ENCODE measurements around the gene PRC1. TPM values are rescaled to one million over a fixed set of nuclear protein-coding genes. Genes with fewer than 3 reads are reported as not detected.

PRC1 gene
- polyA plus RNA-seq, 1 donor (not counting 4 experiments of a cell fraction or from before 2014, with no cell fraction given) = 105 TPM

DNA sequence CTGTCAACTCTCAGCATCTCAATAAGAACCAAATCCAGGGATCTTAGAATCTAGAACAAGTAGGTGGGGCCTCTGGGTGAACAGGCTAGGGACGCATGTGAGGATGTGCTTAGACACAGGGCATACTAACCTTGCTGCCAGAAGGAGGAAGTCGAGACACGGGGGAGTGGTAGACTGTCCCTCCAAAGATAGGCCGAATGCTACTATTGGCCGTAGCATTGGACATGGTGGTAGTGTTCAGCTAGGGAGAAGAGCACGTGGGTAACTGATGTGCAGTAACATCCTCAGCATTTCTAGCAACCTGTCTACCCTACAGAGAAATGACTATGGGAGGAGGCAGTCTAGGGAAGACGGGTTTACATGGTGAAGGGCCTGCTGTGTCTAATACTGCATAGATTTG, 24.1 kb downstream of the PRC1 start:
- dilution Hi-C loops (cut with MboI; ENCODE audit: extremely low pct_ligation_motif_present, low sequenced_read_pairs) = no loop called here

GRCh38 chr15:90968434-90968833, 25.9 kb downstream of the PRC1 start:
- Histone ChIP-seq H3K9ac (ENCODE audit: control insufficient read depth, extremely low read depth, insufficient read depth, low read length) (no peak overlapping the region), H3K9me1 (ENCODE audit: control insufficient read depth, extremely low read depth, insufficient read depth, low read length) (no peaks in the 10 kb centered on the region), H3K4me3 (ENCODE audit: control insufficient read depth in 2 of 3, extremely low read depth in 1 of 3, insufficient read depth in 2 of 3, low read depth in 1 of 3, low read length in 3 of 3) (no peak overlapping the region), H3K9me3 (ENCODE audit: control insufficient read depth, low read depth, low read length) (no peaks in the 10 kb centered on the region), H3K27me3 (ENCODE audit: control insufficient read depth, extremely low read depth, insufficient read depth, low read length) (no peaks in the 10 kb centered on the region), H2AFZ (ENCODE audit: control insufficient read depth, low read length) (no peak overlapping the region), H3K79me2 (ENCODE audit: control insufficient read depth, insufficient read depth, low read length) (no peaks in the 10 kb centered on the region), H3K36me3 (ENCODE audit: control insufficient read depth in 2 of 2, extremely low read depth in 1 of 2, insufficient read depth in 2 of 2, low read length in 2 of 2) (peaks cover 1 to 37% of the 10 kb centered on the region in 2 experiments), H3K4me1 (ENCODE audit: control insufficient read depth, extremely low read depth, insufficient read depth, low read length) (peaks cover 16% of the 10 kb centered on the region), H3K27ac (ENCODE audit: control insufficient read depth, insufficient read depth, low read length) (no peak overlapping the region), H3K4me2 (ENCODE audit: control insufficient read depth, extremely low read depth, insufficient read depth, low read depth, low read length) (no peak overlapping the region), H4K20me1 (ENCODE audit: control insufficient read depth, extremely low read depth, insufficient read depth, low read length) (peaks cover 3% of the 10 kb centered on the region)
- dilution Hi-C loops (cut with MboI; ENCODE audit: extremely low pct_ligation_motif_present, low sequenced_read_pairs) = no loop called here
- TF ChIP-seq, protein P1, sequence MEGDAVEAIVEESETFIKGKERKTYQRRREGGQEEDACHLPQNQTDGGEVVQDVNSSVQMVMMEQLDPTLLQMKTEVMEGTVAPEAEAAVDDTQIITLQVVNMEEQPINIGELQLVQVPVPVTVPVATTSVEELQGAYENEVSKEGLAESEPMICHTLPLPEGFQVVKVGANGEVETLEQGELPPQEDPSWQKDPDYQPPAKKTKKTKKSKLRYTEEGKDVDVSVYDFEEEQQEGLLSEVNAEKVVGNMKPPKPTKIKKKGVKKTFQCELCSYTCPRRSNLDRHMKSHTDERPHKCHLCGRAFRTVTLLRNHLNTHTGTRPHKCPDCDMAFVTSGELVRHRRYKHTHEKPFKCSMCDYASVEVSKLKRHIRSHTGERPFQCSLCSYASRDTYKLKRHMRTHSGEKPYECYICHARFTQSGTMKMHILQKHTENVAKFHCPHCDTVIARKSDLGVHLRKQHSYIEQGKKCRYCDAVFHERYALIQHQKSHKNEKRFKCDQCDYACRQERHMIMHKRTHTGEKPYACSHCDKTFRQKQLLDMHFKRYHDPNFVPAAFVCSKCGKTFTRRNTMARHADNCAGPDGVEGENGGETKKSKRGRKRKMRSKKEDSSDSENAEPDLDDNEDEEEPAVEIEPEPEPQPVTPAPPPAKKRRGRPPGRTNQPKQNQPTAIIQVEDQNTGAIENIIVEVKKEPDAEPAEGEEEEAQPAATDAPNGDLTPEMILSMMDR (optimal IDR thresholded peaks at IDR 0.05 in 1 of 3, IDR thresholded peaks at IDR 0.05 in 1 of 3, conservative IDR thresholded peaks at IDR 0.05 in 1 of 3; ENCODE audit: extremely low read depth in 1 of 3, insufficient read depth in 2 of 3, low read length in 3 of 3) = no peak
- TF ChIP-seq EZH2 (IDR thresholded peaks at IDR 0.05; ENCODE audit: low read length) = no peak
- FAIRE-seq = no peak
- no peak for DNase-seq (ENCODE audit: low read depth, low spot score)

More for the DNA sequence above, 24.1 kb downstream of the PRC1 start:
- H3K4me2 ChIP-seq (ENCODE audit: control insufficient read depth, extremely low read depth, insufficient read depth, low read depth, low read length) = no peak overlapping the region
- H3K27ac ChIP-seq (ENCODE audit: control insufficient read depth, insufficient read depth, low read length) = no peak overlapping the region
- H4K20me1 ChIP-seq (ENCODE audit: control insufficient read depth, extremely low read depth, insufficient read depth, low read length) = peaks cover 3% of the 10 kb centered on the region
- no peak overlapping the region for H2AFZ ChIP-seq (ENCODE audit: control insufficient read depth, low read length)
- TF ChIP-seq EZH2 (IDR thresholded peaks at IDR 0.05; ENCODE audit: low read length) = no peak
- TF ChIP-seq, protein P1 (optimal IDR thresholded peaks at IDR 0.05 in 1 of 3, IDR thresholded peaks at IDR 0.05 in 1 of 3, conservative IDR thresholded peaks at IDR 0.05 in 1 of 3; ENCODE audit: extremely low read depth in 1 of 3, insufficient read depth in 2 of 3, low read length in 3 of 3) = no peak
- H3K79me2 ChIP-seq (ENCODE audit: control insufficient read depth, insufficient read depth, low read length) = no peaks in the 10 kb centered on the region
- H3K4me3 ChIP-seq (ENCODE audit: control insufficient read depth in 2 of 3, extremely low read depth in 1 of 3, insufficient read depth in 2 of 3, low read depth in 1 of 3, low read length in 3 of 3) = no peak overlapping the region
- no peak overlapping the region for H3K9ac ChIP-seq (ENCODE audit: control insufficient read depth, extremely low read depth, insufficient read depth, low read length)
- FAIRE-seq (no peak), DNase-seq (ENCODE audit: low read depth, low spot score) (no peak)
- H3K9me1 ChIP-seq (ENCODE audit: control insufficient read depth, extremely low read depth, insufficient read depth, low read length) = no peaks in the 10 kb centered on the region
- peaks cover 1 to 41% of the 10 kb centered on the region in 2 experiments for H3K36me3 ChIP-seq (ENCODE audit: control insufficient read depth in 2 of 2, extremely low read depth in 1 of 2, insufficient read depth in 2 of 2, low read length in 2 of 2)
- no peaks in the 10 kb centered on the region for H3K27me3 ChIP-seq (ENCODE audit: control insufficient read depth, extremely low read depth, insufficient read depth, low read length)
- no peaks in the 10 kb centered on the region for H3K9me3 ChIP-seq (ENCODE audit: control insufficient read depth, low read depth, low read length)
- H3K4me1 ChIP-seq (ENCODE audit: control insufficient read depth, extremely low read depth, insufficient read depth, low read length) = peaks cover 16% of the 10 kb centered on the region
